ENCODE measurements around the gene C16orf90.
"Not testable (repeated sequence)": the region's sequence is repeated elsewhere in the genome, so short reads cannot be mapped to it uniquely, and the experiment has no call there.

Gene C16orf90

GRCh38 chr16:3527216-3527829, 32.0 kb upstream of the C16orf90 start:
- DNase-seq = peak; percentile 53
- peak; percentile 60 for TF ChIP-seq CTCF (IDR thresholded peaks at IDR 0.05; ENCODE audit: borderline replicate concordance, extremely low read depth, low read length, poor library complexity, severe bottlenecking)
- not testable (repeated sequence) for H3K27ac ChIP-seq (ENCODE audit: low read length); H2AFZ ChIP-seq (ENCODE audit: low read depth, low read length); ATAC-seq (ENCODE audit: insufficient read depth, low read depth); H3K9me3 ChIP-seq (ENCODE audit: insufficient read depth, low read length, severe bottlenecking); H4K20me1 ChIP-seq (ENCODE audit: insufficient read depth, low read length); H3K27me3 ChIP-seq (ENCODE audit: insufficient read depth, low read length, poor library complexity); H3K9ac ChIP-seq (ENCODE audit: low read depth, low read length); H3K4me3 ChIP-seq (ENCODE audit: low read depth in 1 of 2, low read length in 2 of 2); H3K4me1 ChIP-seq (ENCODE audit: insufficient read depth, low read length); H3K4me2 ChIP-seq (ENCODE audit: insufficient read depth, low read length); H3K79me2 ChIP-seq (ENCODE audit: insufficient read depth, low read length)
- H3K36me3 ChIP-seq (ENCODE audit: insufficient read depth, low read length) = peaks cover 38% of the 10 kb centered on the region; the same call in 1 of the 2 replicates

GRCh38 chr16:3525951-3526350, 30.7 kb upstream of the C16orf90 start:
- H3K79me2 ChIP-seq (ENCODE audit: insufficient read depth, low read length) = no peaks in the 10 kb centered on the region
- no peak for TF ChIP-seq EZH2 (IDR thresholded peaks at IDR 0.05; ENCODE audit: borderline replicate concordance, low read depth, low read length, severe bottlenecking)
- TF ChIP-seq CTCF (IDR thresholded peaks at IDR 0.05; ENCODE audit: borderline replicate concordance, extremely low read depth, low read length, poor library complexity, severe bottlenecking) = no peak
- no peak overlapping the region for H2AFZ ChIP-seq (ENCODE audit: low read depth, low read length)
- ATAC-seq (ENCODE audit: insufficient read depth, low read depth) (no peak), DNase-seq (no peak)
- H3K27me3 ChIP-seq (ENCODE audit: insufficient read depth, low read length, poor library complexity) = no peaks in the 10 kb centered on the region
- H3K9ac ChIP-seq (ENCODE audit: low read depth, low read length) = no peak overlapping the region
- H3K4me1 ChIP-seq (ENCODE audit: insufficient read depth, low read length) = no peaks in the 10 kb centered on the region
- H3K4me3 ChIP-seq (ENCODE audit: low read depth in 1 of 2, low read length in 2 of 2) = no peak overlapping the region
- H3K9me3 ChIP-seq (ENCODE audit: insufficient read depth, low read length, severe bottlenecking) = no peaks in the 10 kb centered on the region
- no peak overlapping the region for H3K27ac ChIP-seq (ENCODE audit: low read length)
- peaks cover 37% of the 10 kb centered on the region; the same call in 1 of the 2 replicates for H3K36me3 ChIP-seq (ENCODE audit: insufficient read depth, low read length)
- H4K20me1 ChIP-seq (ENCODE audit: insufficient read depth, low read length) = no peaks in the 10 kb centered on the region
- H3K4me2 ChIP-seq (ENCODE audit: insufficient read depth, low read length) = no peak overlapping the region

GRCh38 chr16:3523281-3523680, 28.0 kb upstream of the C16orf90 start:
- peaks cover 46% of the 10 kb centered on the region; the same call in 1 of the 2 replicates for H3K36me3 ChIP-seq (ENCODE audit: insufficient read depth, low read length)
- H3K4me3 ChIP-seq (ENCODE audit: low read depth in 1 of 2, low read length in 2 of 2) = no peak overlapping the region
- DNase-seq = no peak

More at GRCh38 chr16:3523281-3523680, 28.0 kb upstream of the C16orf90 start:
- H3K9ac ChIP-seq (ENCODE audit: low read depth, low read length) = no peak overlapping the region
- H3K4me1 ChIP-seq (ENCODE audit: insufficient read depth, low read length) = no peaks in the 10 kb centered on the region
- H3K27ac ChIP-seq (ENCODE audit: low read length) = no peak overlapping the region
- no peak overlapping the region for H2AFZ ChIP-seq (ENCODE audit: low read depth, low read length)
- H3K4me2 ChIP-seq (ENCODE audit: insufficient read depth, low read length) = no peak overlapping the region
- H3K9me3 ChIP-seq (ENCODE audit: insufficient read depth, low read length, severe bottlenecking) = no peaks in the 10 kb centered on the region
- H3K27me3 ChIP-seq (ENCODE audit: insufficient read depth, low read length, poor library complexity) = no peaks in the 10 kb centered on the region
- TF ChIP-seq CTCF (IDR thresholded peaks at IDR 0.05; ENCODE audit: borderline replicate concordance, extremely low read depth, low read length, poor library complexity, severe bottlenecking) = no peak
- TF ChIP-seq EZH2 (IDR thresholded peaks at IDR 0.05; ENCODE audit: borderline replicate concordance, low read depth, low read length, severe bottlenecking) = no peak
- H3K79me2 ChIP-seq (ENCODE audit: insufficient read depth, low read length) = no peaks in the 10 kb centered on the region
- ATAC-seq (ENCODE audit: insufficient read depth, low read depth) = no peak
- no peaks in the 10 kb centered on the region for H4K20me1 ChIP-seq (ENCODE audit: insufficient read depth, low read length)
